GM13976 (cell line): Measurements from ENCODE around the gene SMC5.

Source experiments
- DNase-seq: peaks from one replicate; pipeline ENCODE4 v3.0.0; 2012; ENCODE audit warnings: low spot score
- CTCF ChIP-seq: IDR thresholded peaks from 2 replicates; pipeline ENCODE4 v1.5.1; 2012; ENCODE audit warnings: borderline replicate concordance, mild to moderate bottlenecking; ENCODE audit not compliant: insufficient read depth; ENCODE audit errors: extremely low read depth, missing control alignments, control extremely low read depth
- in situ Hi-C: fragments of 300-500 bp; cut with MboI; formaldehyde crosslinking; loops from one replicate; pipeline ENCODE4 v1.12.0; 2022; ENCODE audit warnings: low sequenced_read_pairs, mixed read lengths, inconsistent platforms; ENCODE audit not compliant: unreplicated experiment

SMC5 gene

GRCh38 chr9:70285246-70285645 lies 26.5 kb downstream of the SMC5 start:
- no peak for DNase-seq
- in situ Hi-C loops = no loop called here
- TF ChIP-seq CTCF = no peak

- in situ Hi-C loops = no loop called here
- no peak for DNase-seq
- TF ChIP-seq CTCF = no peak
Measured at GRCh38 chr9:70285981-70286598, 27.3 kb downstream of the SMC5 start.

GRCh38 chr9:70290626-70291025 lies 31.8 kb downstream of the SMC5 start:
- in situ Hi-C loops = no loop called here
- no peak for DNase-seq
- no peak for TF ChIP-seq CTCF

GRCh38 chr9:70291446-70291845 lies 32.7 kb downstream of the SMC5 start:
- no peak for TF ChIP-seq CTCF
- no peak for DNase-seq
- in situ Hi-C loops = no loop called here

GRCh38 chr9:70292253-70292652 lies 33.5 kb downstream of the SMC5 start:
- in situ Hi-C loops = no loop called here
- DNase-seq = no peak
- TF ChIP-seq CTCF = no peak

- DNase-seq = no peak
- no peak for TF ChIP-seq CTCF
- in situ Hi-C loops = no loop called here
Measured at GRCh38 chr9:70293214-70293613, 34.4 kb downstream of the SMC5 start.
